IMR-90 (cell line): Measurements from ENCODE around the gene DDX39A. TPM values are rescaled to one million over a fixed set of nuclear protein-coding genes. Genes with fewer than 3 reads are reported as not detected.
A peak's percentile ranks its signal among the peaks of the same experiment; 100 is the strongest.

ENCODE experiments used
- ATAC-seq: fragments of 200-7000 bp; cut with Tn5 transposase; 2 replicates; pipeline ENCODE4 v1.9.1; 2020; ENCODE audit warnings: low read depth, mild to moderate bottlenecking, moderate library complexity
- BruUV-seq: library from RNA; stranded (reverse); fragments of 400-500 nt; replicated peaks from 2 replicates; lab custom pipeline; 2021; lab: Mats Ljungman, UMichigan
- CTCF ChIA-PET: fragments of 300-600 bp; formaldehyde crosslinking; extraction: SDS; loops from one replicate; lab custom pipeline; 2021; ENCODE audit warnings: antibody characterized with exemption; lab: Yijun Ruan, JAX
- POLR2A ChIA-PET: fragments of 300-600 bp; sonication (Branson Sonifier 250); formaldehyde crosslinking; loops from one replicate; lab custom pipeline; 2022; ENCODE audit warnings: antibody characterized with exemption; ENCODE audit not compliant: unreplicated experiment; lab: Charles Lee
- DNase-seq: peaks from one replicate; pipeline ENCODE4 v3.0.0; 2013
- H2AFZ ChIP-seq: replicated peaks from 2 replicates; pipeline ENCODE3; 2013; ENCODE audit warnings: low read length, mild to moderate bottlenecking; ENCODE audit not compliant: poor library complexity
- H2AK5ac ChIP-seq: 2 replicates; pipeline ENCODE4 v1.6.1; 2013; ENCODE audit warnings: low read depth, low read length, inconsistent platforms
- H2AK9ac ChIP-seq: replicated peaks from 2 replicates; pipeline ENCODE3; 2013; ENCODE audit warnings: mild to moderate bottlenecking, low read depth, low read length, moderate library complexity; ENCODE audit not compliant: poor library complexity
- H2BK120ac ChIP-seq: 2 replicates; pipeline ENCODE4 v1.6.1; 2013; ENCODE audit warnings: low read depth, low read length, inconsistent platforms
- H2BK15ac ChIP-seq: 3 replicates; pipeline ENCODE4 v1.6.1; 2013; ENCODE audit warnings: low read depth, low read length, inconsistent platforms
- H2BK20ac ChIP-seq: 2 replicates; pipeline ENCODE4 v1.6.1; 2013; ENCODE audit warnings: low read depth, mild to moderate bottlenecking, inconsistent platforms, low read length, moderate library complexity
- H2BK5ac ChIP-seq: 2 replicates; pipeline ENCODE4 v1.6.1; 2013; ENCODE audit warnings: mild to moderate bottlenecking, low read depth, low read length, inconsistent platforms; ENCODE audit not compliant: poor library complexity, severe bottlenecking
- H3K14ac ChIP-seq: replicated peaks from 2 replicates; pipeline ENCODE4 v1.6.1; 2013; ENCODE audit warnings: low read depth, low read length, inconsistent platforms
- H3K18ac ChIP-seq: 2 replicates; pipeline ENCODE4 v1.6.1; 2013; ENCODE audit warnings: low read depth, low read length, control low read depth
- H3K23ac ChIP-seq: 2 replicates; pipeline ENCODE4 v1.6.1; 2013; ENCODE audit warnings: low read depth, low read length, inconsistent platforms
- H3K27ac ChIP-seq: 2 replicates; pipeline ENCODE4 v1.5.1; 2013; ENCODE audit warnings: mild to moderate bottlenecking, control low read depth, low read length; ENCODE audit not compliant: insufficient read depth
- H3K27me3 ChIP-seq: 2 replicates; pipeline ENCODE4 v1.6.1; 2013; ENCODE audit warnings: low read length; ENCODE audit not compliant: control insufficient read depth, insufficient read depth
- H3K36me3 ChIP-seq: 2 replicates; pipeline ENCODE4 v1.6.1; 2013; ENCODE audit warnings: low read length, mixed read lengths; ENCODE audit not compliant: control insufficient read depth, insufficient read depth
- H3K4ac ChIP-seq: 2 replicates; pipeline ENCODE4 v1.6.1; 2013; ENCODE audit warnings: low read depth, low read length, inconsistent platforms
- H3K4me1 ChIP-seq: 2 replicates; pipeline ENCODE4 v1.6.1; 2013; ENCODE audit warnings: low read length, mixed read lengths; ENCODE audit not compliant: control insufficient read depth, insufficient read depth
- H3K4me2 ChIP-seq: 2 replicates; pipeline ENCODE4 v1.6.1; 2013; ENCODE audit warnings: low read depth, mild to moderate bottlenecking, control low read depth, low read length, moderate library complexity
- H3K4me3 ChIP-seq: 2 replicates; pipeline ENCODE4 v1.5.1; 2013; ENCODE audit warnings: low read depth, mild to moderate bottlenecking, control low read depth, low read length, moderate library complexity; ENCODE audit not compliant: insufficient read depth
- H3K56ac ChIP-seq: 2 replicates; pipeline ENCODE4 v1.6.1; 2013; ENCODE audit warnings: low read length, inconsistent platforms; ENCODE audit not compliant: insufficient read depth; ENCODE audit errors: extremely low read depth
- H3K79me1 ChIP-seq, 2 experiments: 2 replicates each; pipeline ENCODE4 v1.6.1; 2013; ENCODE audit warnings: low read length in 2 of 2, inconsistent platforms in 1 of 2, low read depth in 1 of 2
- H3K9ac ChIP-seq: 2 replicates; pipeline ENCODE4 v1.6.1; 2013; ENCODE audit warnings: low read depth, low read length, control low read depth
- H3K9me1 ChIP-seq: 2 replicates; pipeline ENCODE4 v1.6.1; 2013; ENCODE audit warnings: low read length, inconsistent platforms; ENCODE audit not compliant: insufficient read depth
- H3K9me3 ChIP-seq: 2 replicates; pipeline ENCODE4 v1.6.1; 2013; ENCODE audit warnings: low read length; ENCODE audit not compliant: control insufficient read depth, insufficient read depth
- H4K20me1 ChIP-seq: 2 replicates; pipeline ENCODE4 v1.6.1; 2013; ENCODE audit warnings: low read length, inconsistent platforms; ENCODE audit not compliant: insufficient read depth
- H4K5ac ChIP-seq: 2 replicates; pipeline ENCODE4 v1.6.1; 2013; ENCODE audit warnings: mild to moderate bottlenecking, low read depth, low read length, control low read depth
- H4K8ac ChIP-seq, 2 experiments: 2 replicates each; pipeline ENCODE4 v1.6.1; 2013; ENCODE audit warnings: low read depth in 2 of 2, low read length in 2 of 2, control low read depth in 1 of 2, inconsistent platforms in 1 of 2
- H4K91ac ChIP-seq: 2 replicates; pipeline ENCODE4 v1.6.1; 2013; ENCODE audit warnings: low read depth, low read length, inconsistent platforms; ENCODE audit not compliant: insufficient read depth
- BHLHE40 ChIP-seq: fragments of 150-350 bp; IDR thresholded peaks from 2 replicates; pipeline ENCODE4 v1.6.1; 2016; ENCODE audit warnings: mild to moderate bottlenecking, low read depth, low read length
- CEBPB ChIP-seq: IDR thresholded peaks from 2 replicates; pipeline ENCODE4 v1.6.1; 2012; ENCODE audit warnings: low read depth, low read length, improper control_type of control experiment
- CHD1 ChIP-seq: IDR thresholded peaks from 2 replicates; pipeline ENCODE4 v1.6.1; 2012; ENCODE audit warnings: low read depth, low read length, improper control_type of control experiment
- CTCF ChIP-seq: conservative IDR thresholded peaks from 2 replicates; pipeline ENCODE4 v1.5.1; 2012; ENCODE audit warnings: mild to moderate bottlenecking, low read depth, low read length, improper control_type of control experiment
- ELK1 ChIP-seq: fragments of 150-350 bp; IDR thresholded peaks from 2 replicates; pipeline ENCODE4 v1.6.1; 2016; ENCODE audit warnings: low read depth, mild to moderate bottlenecking, low read length, moderate library complexity, borderline replicate concordance
- FOS ChIP-seq: fragments of 150-350 bp; IDR thresholded peaks from 2 replicates; pipeline ENCODE4 v1.6.1; 2016; ENCODE audit warnings: low read depth, low read length
- MAFK ChIP-seq: IDR thresholded peaks from 2 replicates; pipeline ENCODE4 v1.6.1; 2012; ENCODE audit warnings: low read depth, low read length, improper control_type of control experiment
- NFE2L2 ChIP-seq: fragments of 150-350 bp; IDR thresholded peaks from 2 replicates; pipeline ENCODE4 v1.6.1; 2016; ENCODE audit warnings: low read depth, mild to moderate bottlenecking, low read length
- POLR2A ChIP-seq: IDR thresholded peaks from 2 replicates; pipeline ENCODE4 v1.6.1; 2012; ENCODE audit warnings: mild to moderate bottlenecking, low read depth, low read length
- RAD21 ChIP-seq: IDR thresholded peaks from 2 replicates; pipeline ENCODE4 v1.6.1; 2012; ENCODE audit warnings: low read length, improper control_type of control experiment
- RCOR1 ChIP-seq: IDR thresholded peaks from 2 replicates; pipeline ENCODE4 v1.6.1; 2012; ENCODE audit warnings: mild to moderate bottlenecking, low read length, improper control_type of control experiment; ENCODE audit not compliant: insufficient replicate concordance
- RFX5 ChIP-seq: IDR thresholded peaks from 2 replicates; pipeline ENCODE4 v1.8.0; 2012; ENCODE audit warnings: low read depth, mild to moderate bottlenecking, low read length, moderate library complexity
- SMC3 ChIP-seq: fragments of 150-350 bp; IDR thresholded peaks from 2 replicates; pipeline ENCODE4 v1.6.1; 2016; ENCODE audit warnings: low read depth, mild to moderate bottlenecking, antibody characterized with exemption, low read length, moderate library complexity
- USF2 ChIP-seq: fragments of 150-350 bp; IDR thresholded peaks from 2 replicates; pipeline ENCODE4 v1.6.1; 2017; ENCODE audit warnings: mild to moderate bottlenecking, antibody characterized with exemption, low read length, low read depth
- WGBS, 2 experiments: methylation state at CpG; one replicate each; pipeline versions ENCODE4 v1.1.5 to v1.1.7; 2013; ENCODE audit warnings: missing lambda C conversion rate in 2 of 2; ENCODE audit not compliant: insufficient read length in 1 of 2; ENCODE audit errors: extremely low coverage in 2 of 2; 5-methylcytosine and 5-hydroxymethylcytosine counted together
- dilution Hi-C: fragments of 300-500 bp; cut with HindIII; formaldehyde crosslinking; loops from one replicate; pipeline ENCODE4 v1.14.3; 2018; ENCODE audit warnings: low sequenced_read_pairs; ENCODE audit not compliant: unreplicated experiment
- in situ Hi-C: fragments of 300-500 bp; cut with MboI; formaldehyde crosslinking; loops from 3 replicates; pipeline ENCODE4 v1.14.3; 2019; ENCODE audit warnings: low sequenced_read_pairs, inconsistent platforms, mixed read lengths
- intact Hi-C: fragments of 100-400 bp; cut with micrococcal nuclease; formaldehyde crosslinking; loops from 2 replicates; pipeline ENCODE4 v1.10.0; 2022
- polyA plus RNA-seq, 3 experiments: library from polyadenylated mRNA; depleted of rRNA; stranded (reverse); fragments of >200 nt; gene quantifications; 2 replicates each; pipeline ENCODE4 v1.2.3, GENCODE V29; 2012; ENCODE audit warnings: low replicate concordance in 1 of 3
- total RNA-seq: library from RNA; depleted of rRNA; stranded (reverse); fragments of >200 nt; gene quantifications from 2 replicates; pipeline ENCODE4 v1.2.3, GENCODE V29; 2012

DDX39A gene
- total and polyA plus RNA-seq, 2 of the 4 experiments (the other 2 are of a cell fraction): 82.5 to 83.0 TPM

GRCh38 chr19:14440049-14440448 lies 20.9 kb upstream of the DDX39A start (continued):
- no peak for TF ChIP-seq USF2

GRCh38 chr19:14439014-14439413 lies 19.9 kb upstream of the DDX39A start:
- Histone ChIP-seq H3K4ac (no peak overlapping the region), H3K14ac (no peak overlapping the region), H3K4me2 (no peak overlapping the region), H2BK20ac (no peak overlapping the region), H2AK5ac (no peak overlapping the region), H3K36me3 (peaks cover 27% of the 10 kb centered on the region), H3K18ac (no peak overlapping the region), H3K27me3 (no peaks in the 10 kb centered on the region), H3K79me1 (peaks cover 21 to 79% of the 10 kb centered on the region in 2 experiments), H2BK15ac (no peak overlapping the region), H4K20me1 (peaks cover 34% of the 10 kb centered on the region), H3K4me3 (no peak overlapping the region), H3K56ac (no peak overlapping the region), H3K4me1 (peaks cover 16% of the 10 kb centered on the region), H4K91ac (no peak overlapping the region), H2BK5ac (no peak overlapping the region), H4K8ac (no peak overlapping the region), H3K9ac (no peak overlapping the region), H2AFZ (no peak overlapping the region), H3K9me1 (peaks cover 30% of the 10 kb centered on the region), H3K27ac (no peak overlapping the region), H2AK9ac (peak overlapping the region; percentile 72), H2BK120ac (no peak overlapping the region), H3K9me3 (no peaks in the 10 kb centered on the region), H4K5ac (no peak overlapping the region), H3K23ac (no peak overlapping the region)
- DNase-seq (no peak), ATAC-seq (no peak)
- 80% methylated on average over 8 of the region's 9 CpGs; no CpG with 5 or more reads in 1 of the 2 experiments for WGBS, 2 experiments
- CTCF ChIA-PET: no interaction called here
- POLR2A ChIA-PET: no interaction called here
- dilution Hi-C loops: no loop called here
- intact Hi-C loops: no loop called here
- in situ Hi-C loops: no loop called here
- BruUV-seq: no TSS peak
- TF ChIP-seq BHLHE40: no peak
- TF ChIP-seq POLR2A: no peak
- no peak for TF ChIP-seq RAD21
- TF ChIP-seq SMC3: no peak
- no peak for TF ChIP-seq RFX5
- no peak for TF ChIP-seq CEBPB
- TF ChIP-seq CHD1: no peak
- TF ChIP-seq FOS: no peak
- TF ChIP-seq ELK1: no peak
- no peak for TF ChIP-seq USF2
- TF ChIP-seq CTCF: no peak
- no peak for TF ChIP-seq NFE2L2
- no peak for TF ChIP-seq RCOR1
- no peak for TF ChIP-seq MAFK
